Measurements from ENCODE around the gene COTL1.

Gene COTL1

DNA sequence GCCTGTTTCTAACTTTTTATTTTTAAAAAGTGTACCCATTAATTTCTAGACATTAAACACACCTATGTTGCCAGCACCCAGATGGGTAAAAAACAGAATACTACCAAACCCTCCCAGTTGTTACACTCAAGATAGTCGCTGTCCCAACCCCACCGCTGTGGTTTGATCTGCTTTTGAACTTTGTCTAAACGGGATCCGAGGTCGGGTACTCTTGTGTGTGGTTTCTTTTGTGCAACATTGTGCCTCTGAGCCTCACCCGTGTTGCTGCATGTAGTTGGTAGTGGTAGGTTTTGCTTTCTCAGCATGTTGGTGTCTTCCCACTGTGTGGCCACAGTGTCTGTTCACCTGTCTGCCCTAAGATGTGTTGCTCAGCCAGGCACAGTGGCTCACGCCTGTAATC, 34.7 kb upstream of the COTL1 start:
- Histone ChIP-seq H3K27me3 (replicated peaks in 2 of 5; ENCODE audit: control insufficient read depth in 4 of 5, insufficient read depth in 5 of 5, low read length in 4 of 5) (no peaks in the 10 kb centered on the region), H3K9me3 (ENCODE audit: control extremely low read depth in 1 of 5, control insufficient read depth in 4 of 5, insufficient read depth in 2 of 5, low read depth in 1 of 5, low read length in 4 of 5) (no peaks in the 10 kb centered on the region), H3K27ac (ENCODE audit: insufficient read depth in 1 of 2, low read depth in 1 of 2, low read length in 2 of 2, poor library complexity in 1 of 2, severe bottlenecking in 2 of 2) (no peak overlapping the region), H3K4me1 (ENCODE audit: control extremely low read depth in 1 of 4, control insufficient read depth in 4 of 4, insufficient read depth in 4 of 4, low read length in 3 of 4) (peaks cover 2 to 16% (median 14%) of the 10 kb centered on the region in 4 experiments), H3K4me3 (ENCODE audit: control insufficient read depth in 1 of 7, extremely low read depth in 1 of 7, insufficient read depth in 4 of 7, low read depth in 2 of 7, low read length in 6 of 7) (no peak overlapping the region), H3K36me3 (ENCODE audit: control insufficient read depth in 4 of 4, insufficient read depth in 4 of 4, low read length in 3 of 4) (peaks cover 16 to 44% (median 32%) of the 10 kb centered on the region in 4 experiments)
- no peak for DNase-seq
- 90% methylated on average over 2 of the region's 7 CpGs for WGBS (ENCODE audit: insufficient coverage)
- ChIA-PET CTCF (interaction anchor here (1.3 to 2.0 kb wide), 3 partner anchors 19 to 142 kb away, joined by 3 to 8 read pairs (median 4); no protein-coding TSS in a partner anchor), POLR2A (no interaction called here)

DNA sequence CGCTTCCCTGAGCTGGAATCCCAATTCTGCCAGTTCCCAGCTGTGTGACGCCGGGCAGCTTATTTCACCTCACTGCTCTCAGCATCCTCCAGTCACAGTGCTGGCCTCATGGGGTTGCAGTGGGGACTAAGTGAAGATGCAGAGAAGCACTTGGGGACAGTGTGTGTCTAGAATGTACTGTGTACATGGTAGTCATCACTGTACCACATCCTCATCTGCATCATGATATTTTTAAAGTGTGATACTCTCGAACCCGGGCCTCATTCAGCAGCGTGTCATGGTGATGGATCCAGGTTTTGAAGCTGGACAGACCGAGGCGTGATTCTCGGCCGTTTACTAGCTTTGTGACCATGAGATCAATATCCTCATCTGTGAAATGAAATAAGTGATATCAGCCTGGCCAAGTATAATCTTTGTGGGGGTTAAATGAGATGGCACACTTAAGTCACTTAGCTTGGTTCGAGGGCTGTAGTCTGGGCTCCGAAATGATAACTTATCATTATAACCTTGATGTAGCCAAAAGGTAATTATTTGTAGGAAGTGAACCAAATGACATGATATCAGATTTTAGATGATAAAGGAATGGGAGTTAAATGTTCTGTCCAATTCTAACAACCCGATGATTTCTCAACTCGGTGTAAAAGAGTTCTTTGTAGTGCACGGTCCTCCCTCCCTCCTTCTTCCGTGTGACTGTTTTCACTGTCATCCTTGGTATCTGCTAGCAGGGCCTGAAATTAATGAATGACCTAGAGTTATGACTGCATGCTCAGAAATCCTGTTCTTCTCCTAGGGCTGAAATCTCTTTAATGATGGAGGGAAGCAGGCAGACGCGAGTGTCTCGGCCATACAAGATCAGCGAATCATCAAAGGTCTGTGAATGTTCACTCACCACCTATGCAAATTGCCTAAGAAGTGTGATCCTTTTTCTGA, 32.4 kb upstream of the COTL1 start:
- ChIA-PET POLR2A (no interaction called here), CTCF (interaction anchor here (1.2 kb wide), 1 partner anchor 9 kb away, joined by 3 read pairs; no protein-coding TSS in a partner anchor)
- WGBS (ENCODE audit: insufficient coverage), result 98% methylated on average over 16 of the region's 20 CpGs
- no peak overlapping the region for H3K27ac ChIP-seq (ENCODE audit: insufficient read depth in 1 of 2, low read depth in 1 of 2, low read length in 2 of 2, poor library complexity in 1 of 2, severe bottlenecking in 2 of 2)
- no peak overlapping the region for H3K4me3 ChIP-seq (ENCODE audit: control insufficient read depth in 1 of 7, extremely low read depth in 1 of 7, insufficient read depth in 4 of 7, low read depth in 2 of 7, low read length in 6 of 7)
- no peaks in the 10 kb centered on the region for H3K27me3 ChIP-seq (replicated peaks in 2 of 5; ENCODE audit: control insufficient read depth in 4 of 5, insufficient read depth in 5 of 5, low read length in 4 of 5)
- H3K4me1 ChIP-seq (ENCODE audit: control extremely low read depth in 1 of 4, control insufficient read depth in 4 of 4, insufficient read depth in 4 of 4, low read length in 3 of 4), result peaks cover 2 to 15% (median 13%) of the 10 kb centered on the region in 4 experiments
- H3K36me3 ChIP-seq (ENCODE audit: control insufficient read depth in 4 of 4, insufficient read depth in 4 of 4, low read length in 3 of 4), result peaks cover 14 to 33% (median 23%) of the 10 kb centered on the region in 4 experiments
- H3K9me3 ChIP-seq (ENCODE audit: control extremely low read depth in 1 of 5, control insufficient read depth in 4 of 5, insufficient read depth in 2 of 5, low read depth in 1 of 5, low read length in 4 of 5), result no peaks in the 10 kb centered on the region
- no peak for DNase-seq

DNA sequence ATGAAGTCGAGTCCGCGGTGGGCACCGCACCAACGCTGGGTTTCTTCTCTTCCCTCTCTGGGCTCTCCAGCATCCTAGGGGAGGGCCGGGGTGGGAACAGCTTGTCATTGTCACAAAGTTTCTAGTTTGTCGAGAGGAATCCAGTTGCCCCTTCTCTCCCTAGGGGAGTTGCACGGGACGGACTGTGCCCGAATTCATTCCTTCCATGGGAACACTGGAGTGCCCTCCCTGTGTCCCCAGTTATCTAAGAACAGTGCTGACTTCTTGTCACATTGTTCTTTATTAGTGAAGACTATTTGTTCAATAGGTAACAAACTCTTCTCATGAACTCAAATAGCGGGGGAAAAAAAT, 31.6 kb upstream of the COTL1 start:
- peaks cover 14 to 29% (median 23%) of the 10 kb centered on the region in 4 experiments for H3K36me3 ChIP-seq (ENCODE audit: control insufficient read depth in 4 of 4, insufficient read depth in 4 of 4, low read length in 3 of 4)
- POLR2A ChIA-PET, result no interaction called here
- 86% methylated on average over 8 of the region's 11 CpGs for WGBS (ENCODE audit: insufficient coverage)

DNA sequence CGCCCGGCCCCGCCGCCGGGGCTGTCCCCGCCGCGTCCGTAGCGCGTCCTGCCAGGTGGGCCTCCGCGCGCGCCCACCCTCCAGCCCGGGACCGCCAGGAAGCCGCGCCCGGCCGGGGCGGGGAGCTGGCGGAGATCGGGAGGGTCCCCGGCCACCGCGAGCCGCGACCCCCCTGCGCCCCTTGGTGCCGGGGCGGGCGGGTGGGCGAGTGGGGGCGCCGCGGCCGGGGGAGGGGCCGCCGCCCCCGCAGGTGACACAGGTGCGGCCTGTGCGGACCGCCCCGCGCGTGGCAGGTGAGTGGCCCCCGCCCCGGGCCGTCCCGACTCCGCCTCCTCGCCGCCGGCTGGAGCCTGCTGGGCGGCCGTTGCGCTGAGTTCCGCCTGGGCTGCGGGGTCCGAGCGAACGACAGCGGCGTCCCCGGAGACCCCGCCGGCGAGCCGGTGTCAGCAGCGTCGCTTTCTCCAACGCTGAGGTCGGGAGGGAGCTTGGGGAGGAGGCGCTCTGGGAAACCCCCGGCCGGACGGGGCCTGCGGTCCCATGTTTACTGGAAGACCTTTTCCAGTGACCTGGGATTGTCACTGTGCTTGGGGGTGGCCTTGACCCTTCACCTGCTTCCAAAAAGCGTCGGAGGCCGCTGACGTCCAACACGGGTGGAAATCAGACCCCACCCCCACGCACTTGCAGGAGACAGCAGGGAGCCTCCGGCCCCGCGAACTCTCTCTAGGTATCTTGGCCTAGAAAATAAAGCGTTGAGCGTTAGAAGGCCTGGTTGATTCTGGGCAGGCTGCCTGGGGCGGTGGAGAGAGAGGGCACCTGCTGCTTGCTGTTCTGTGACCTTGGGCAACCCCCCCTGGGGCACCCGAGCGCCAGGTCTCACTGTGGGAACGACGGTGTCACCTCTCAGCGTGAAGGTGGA, 31.0 kb upstream of the COTL1 start:
- no peaks in the 10 kb centered on the region for H3K9me3 ChIP-seq (ENCODE audit: control extremely low read depth in 1 of 5, control insufficient read depth in 4 of 5, insufficient read depth in 2 of 5, low read depth in 1 of 5, low read length in 4 of 5)
- H3K4me3 ChIP-seq (ENCODE audit: control insufficient read depth in 1 of 7, extremely low read depth in 1 of 7, insufficient read depth in 4 of 7, low read depth in 2 of 7, low read length in 6 of 7), result peak overlapping the region; percentile 44 to 83 (median 75)
- POLR2A ChIA-PET, result interaction anchor here (0.6 to 1.3 kb wide), 2 partner anchors 13 to 20 kb away, joined by 3 to 4 read pairs; no protein-coding TSS in a partner anchor
- peaks cover 13 to 26% (median 19%) of the 10 kb centered on the region in 4 experiments for H3K36me3 ChIP-seq (ENCODE audit: control insufficient read depth in 4 of 4, insufficient read depth in 4 of 4, low read length in 3 of 4)
- 5% methylated on average over 65 of the region's 96 CpGs for WGBS (ENCODE audit: insufficient coverage)
- CTCF ChIA-PET, result interaction anchor here (1.2 kb wide), 1 partner anchor 10 kb away, joined by 3 read pairs; no protein-coding TSS in a partner anchor
- H3K4me1 ChIP-seq (ENCODE audit: control extremely low read depth in 1 of 4, control insufficient read depth in 4 of 4, insufficient read depth in 4 of 4, low read length in 3 of 4), result peaks cover 2 to 15% (median 13%) of the 10 kb centered on the region in 4 experiments
- peak overlapping the region in 1 of 2 experiments; percentile 43 for H3K27ac ChIP-seq (ENCODE audit: insufficient read depth in 1 of 2, low read depth in 1 of 2, low read length in 2 of 2, poor library complexity in 1 of 2, severe bottlenecking in 2 of 2)
- peaks cover 0 to 2% (median 0%) of the 10 kb centered on the region in 5 experiments for H3K27me3 ChIP-seq (replicated peaks in 2 of 5; ENCODE audit: control insufficient read depth in 4 of 5, insufficient read depth in 5 of 5, low read length in 4 of 5)
- DNase-seq, result peak in 2 of 3 donors; percentile 48 to 60

More for the DNA sequence above, 31.6 kb upstream of the COTL1 start:
- Histone ChIP-seq H3K9me3 (ENCODE audit: control extremely low read depth in 1 of 5, control insufficient read depth in 4 of 5, insufficient read depth in 2 of 5, low read depth in 1 of 5, low read length in 4 of 5) (no peaks in the 10 kb centered on the region), H3K27ac (ENCODE audit: insufficient read depth in 1 of 2, low read depth in 1 of 2, low read length in 2 of 2, poor library complexity in 1 of 2, severe bottlenecking in 2 of 2) (peak overlapping the region in 1 of 2 experiments; percentile 43), H3K4me1 (ENCODE audit: control extremely low read depth in 1 of 4, control insufficient read depth in 4 of 4, insufficient read depth in 4 of 4, low read length in 3 of 4) (peaks cover 2 to 15% (median 13%) of the 10 kb centered on the region in 4 experiments), H3K27me3 (replicated peaks in 2 of 5; ENCODE audit: control insufficient read depth in 4 of 5, insufficient read depth in 5 of 5, low read length in 4 of 5) (peaks cover 0 to 2% (median 0%) of the 10 kb centered on the region in 5 experiments), H3K4me3 (ENCODE audit: control insufficient read depth in 1 of 7, extremely low read depth in 1 of 7, insufficient read depth in 4 of 7, low read depth in 2 of 7, low read length in 6 of 7) (peak overlapping the region in 5 of 7 experiments; percentile 63 to 83 (median 75))
- CTCF ChIA-PET, result interaction anchor here (1.2 kb wide), 1 partner anchor 9 kb away, joined by 3 read pairs; no protein-coding TSS in a partner anchor
- DNase-seq, result no peak

DNA sequence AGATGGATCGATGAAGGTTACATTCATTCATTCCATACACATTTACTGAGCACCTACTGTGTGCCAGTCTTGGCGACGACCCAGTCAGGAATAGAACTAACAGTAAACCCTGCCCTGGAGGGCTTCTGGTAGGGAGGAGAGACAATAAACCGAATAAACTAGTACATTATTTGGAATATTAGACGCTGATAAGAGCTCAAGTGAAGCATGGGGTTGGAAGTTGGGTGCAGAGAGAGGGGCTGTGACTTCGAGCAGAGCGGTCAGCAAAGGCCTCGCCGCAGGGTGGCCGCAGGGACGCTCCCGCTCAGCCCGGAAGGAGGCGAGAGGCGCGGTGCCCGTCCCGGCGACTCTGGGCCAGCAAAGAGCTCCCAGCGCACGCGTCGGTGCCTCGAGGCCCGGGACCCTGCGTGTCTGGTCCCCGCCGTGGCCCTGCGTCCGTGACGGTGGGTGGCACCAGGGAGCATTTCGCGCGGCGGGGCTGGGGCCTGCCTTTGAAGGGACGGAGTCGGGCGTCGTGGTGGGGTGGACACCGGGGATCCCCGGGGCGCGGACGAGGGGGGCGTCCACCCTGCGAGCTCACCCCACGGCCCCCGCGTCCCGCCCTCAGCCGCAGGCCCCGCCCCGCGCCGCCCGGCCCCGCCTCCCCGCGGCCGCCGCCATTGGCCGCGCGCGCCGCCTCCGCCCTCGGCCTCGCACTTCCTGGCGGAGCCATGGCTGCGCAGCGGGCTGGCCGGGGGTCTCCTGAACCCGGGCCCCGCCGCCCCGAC, 30.1 kb upstream of the COTL1 start, which contains the start of gene KLHL36:
Gene KLHL36, plus strand, starts transcription at position 684 of the 767 bp plus-strand sequence. CDS start 2,357 bp downstream, outside the sequence.
- Histone ChIP-seq H3K4me1 (ENCODE audit: control extremely low read depth in 1 of 4, control insufficient read depth in 4 of 4, insufficient read depth in 4 of 4, low read length in 3 of 4) (peaks cover 2 to 17% (median 13%) of the 10 kb centered on the region in 4 experiments), H3K4me3 (ENCODE audit: control insufficient read depth in 1 of 7, extremely low read depth in 1 of 7, insufficient read depth in 4 of 7, low read depth in 2 of 7, low read length in 6 of 7) (peak within 1 kb of the TSS; percentile 44 to 83 (median 75)), H3K27ac (ENCODE audit: insufficient read depth in 1 of 2, low read depth in 1 of 2, low read length in 2 of 2, poor library complexity in 1 of 2, severe bottlenecking in 2 of 2) (peak within 1 kb of the TSS in 1 of 2 experiments; percentile 43), H3K9me3 (ENCODE audit: control extremely low read depth in 1 of 5, control insufficient read depth in 4 of 5, insufficient read depth in 2 of 5, low read depth in 1 of 5, low read length in 4 of 5) (no peaks in the 10 kb centered on the region), H3K27me3 (replicated peaks in 2 of 5; ENCODE audit: control insufficient read depth in 4 of 5, insufficient read depth in 5 of 5, low read length in 4 of 5) (peaks cover 0 to 2% (median 0%) of the 10 kb centered on the region in 5 experiments), H3K36me3 (ENCODE audit: control insufficient read depth in 4 of 4, insufficient read depth in 4 of 4, low read length in 3 of 4) (peaks cover 10 to 21% (median 15%) of the 10 kb centered on the region in 4 experiments)
- CTCF ChIA-PET, result interaction anchor here (0.6 kb wide), 2 partner anchors 11 to 44 kb away, joined by 3 read pairs; no protein-coding TSS in a partner anchor
- WGBS (ENCODE audit: insufficient coverage), result 4% methylated on average over 46 of the region's 77 CpGs
- peak; percentile 31 to 62 (median 40) for DNase-seq
- POLR2A ChIA-PET, result interaction anchor here (1.3 kb wide), 1 partner anchor 14 kb away, joined by 3 read pairs; no protein-coding TSS in a partner anchor

DNA sequence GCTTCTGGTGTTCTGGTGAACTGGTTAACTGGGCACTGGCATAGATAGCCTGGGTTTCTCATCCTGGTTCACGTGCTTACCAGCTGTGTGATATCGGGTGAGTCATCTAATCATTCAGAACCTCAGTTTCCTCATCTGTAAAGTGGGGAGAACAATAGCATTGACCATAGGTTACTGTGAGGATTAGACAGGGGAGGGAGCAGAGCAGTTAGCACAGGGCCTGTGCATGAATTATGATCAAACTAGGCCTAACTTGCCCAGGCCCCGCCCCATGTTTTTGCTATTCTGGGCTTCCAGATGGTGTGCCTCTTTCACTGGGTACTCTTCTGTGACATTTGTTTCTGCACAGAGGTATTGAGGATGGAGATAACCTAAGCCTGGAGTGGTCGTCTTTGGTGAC, 25.8 kb upstream of the COTL1 start:
- no peaks in the 10 kb centered on the region for H3K36me3 ChIP-seq (ENCODE audit: control insufficient read depth in 4 of 4, insufficient read depth in 4 of 4, low read length in 3 of 4)
- ChIA-PET CTCF (interaction anchor here (1.3 kb wide), 3 partner anchors 21 to 111 kb away, joined by 3 to 6 read pairs (median 6); no protein-coding TSS in a partner anchor), POLR2A (no interaction called here)
- H3K4me1 ChIP-seq (ENCODE audit: control extremely low read depth in 1 of 4, control insufficient read depth in 4 of 4, insufficient read depth in 4 of 4, low read length in 3 of 4), result peaks cover 2 to 21% (median 9%) of the 10 kb centered on the region in 4 experiments
- H3K27me3 ChIP-seq (replicated peaks in 2 of 5; ENCODE audit: control insufficient read depth in 4 of 5, insufficient read depth in 5 of 5, low read length in 4 of 5), result peaks cover 0 to 2% (median 0%) of the 10 kb centered on the region in 5 experiments
- no peak for DNase-seq
- H3K9me3 ChIP-seq (ENCODE audit: control extremely low read depth in 1 of 5, control insufficient read depth in 4 of 5, insufficient read depth in 2 of 5, low read depth in 1 of 5, low read length in 4 of 5), result no peaks in the 10 kb centered on the region
- WGBS (ENCODE audit: insufficient coverage), result 91% methylated on average over 4 of the region's 4 CpGs
- H3K27ac ChIP-seq (ENCODE audit: insufficient read depth in 1 of 2, low read depth in 1 of 2, low read length in 2 of 2, poor library complexity in 1 of 2, severe bottlenecking in 2 of 2), result no peak overlapping the region
- H3K4me3 ChIP-seq (ENCODE audit: control insufficient read depth in 1 of 7, extremely low read depth in 1 of 7, insufficient read depth in 4 of 7, low read depth in 2 of 7, low read length in 6 of 7), result no peak overlapping the region

Measured in common myeloid progenitor, CD34-positive (primary cell).